Measurements from ENCODE around the gene PTPRU.

GRCh38 chr1:29343476-29343875, 107.2 kb downstream of the PTPRU start:
- TF ChIP-seq TAF1 (IDR thresholded peaks at IDR 0.05; ENCODE audit: borderline replicate concordance, insufficient read depth, low read length) = no peak
- no peak for TF ChIP-seq POLR2AphosphoS5 (IDR thresholded peaks at IDR 0.05; ENCODE audit: low read depth, low read length)
- TF ChIP-seq SIN3A (IDR thresholded peaks at IDR 0.05; ENCODE audit: borderline replicate concordance, insufficient read depth, low read length) = no peak
- TF ChIP-seq, protein P1, sequence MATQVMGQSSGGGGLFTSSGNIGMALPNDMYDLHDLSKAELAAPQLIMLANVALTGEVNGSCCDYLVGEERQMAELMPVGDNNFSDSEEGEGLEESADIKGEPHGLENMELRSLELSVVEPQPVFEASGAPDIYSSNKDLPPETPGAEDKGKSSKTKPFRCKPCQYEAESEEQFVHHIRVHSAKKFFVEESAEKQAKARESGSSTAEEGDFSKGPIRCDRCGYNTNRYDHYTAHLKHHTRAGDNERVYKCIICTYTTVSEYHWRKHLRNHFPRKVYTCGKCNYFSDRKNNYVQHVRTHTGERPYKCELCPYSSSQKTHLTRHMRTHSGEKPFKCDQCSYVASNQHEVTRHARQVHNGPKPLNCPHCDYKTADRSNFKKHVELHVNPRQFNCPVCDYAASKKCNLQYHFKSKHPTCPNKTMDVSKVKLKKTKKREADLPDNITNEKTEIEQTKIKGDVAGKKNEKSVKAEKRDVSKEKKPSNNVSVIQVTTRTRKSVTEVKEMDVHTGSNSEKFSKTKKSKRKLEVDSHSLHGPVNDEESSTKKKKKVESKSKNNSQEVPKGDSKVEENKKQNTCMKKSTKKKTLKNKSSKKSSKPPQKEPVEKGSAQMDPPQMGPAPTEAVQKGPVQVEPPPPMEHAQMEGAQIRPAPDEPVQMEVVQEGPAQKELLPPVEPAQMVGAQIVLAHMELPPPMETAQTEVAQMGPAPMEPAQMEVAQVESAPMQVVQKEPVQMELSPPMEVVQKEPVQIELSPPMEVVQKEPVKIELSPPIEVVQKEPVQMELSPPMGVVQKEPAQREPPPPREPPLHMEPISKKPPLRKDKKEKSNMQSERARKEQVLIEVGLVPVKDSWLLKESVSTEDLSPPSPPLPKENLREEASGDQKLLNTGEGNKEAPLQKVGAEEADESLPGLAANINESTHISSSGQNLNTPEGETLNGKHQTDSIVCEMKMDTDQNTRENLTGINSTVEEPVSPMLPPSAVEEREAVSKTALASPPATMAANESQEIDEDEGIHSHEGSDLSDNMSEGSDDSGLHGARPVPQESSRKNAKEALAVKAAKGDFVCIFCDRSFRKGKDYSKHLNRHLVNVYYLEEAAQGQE (IDR thresholded peaks at IDR 0.05; ENCODE audit: insufficient read depth in 1 of 2, low read depth in 2 of 2, low read length in 2 of 2) = no peak
